ENCODE data around the gene EXOSC5. TPM values are rescaled to one million over a fixed set of nuclear protein-coding genes. Genes with fewer than 3 reads are reported as not detected.

The EXOSC5 gene
- total and polyA plus RNA-seq, 9 of the 15 experiments (the other 6 are each of a cell fraction or from before 2014, with no cell fraction given) = 10.9 to 75.5 (median 37.8) TPM

GRCh38 chr19:41439441-41440222 is 42.5 kb upstream of the EXOSC5 start, which contains the start of gene DMAC2 (continued):
- no peak for TF ChIP-seq MITF (IDR thresholded peaks at IDR 0.05)
- TF ChIP-seq PCBP1 (IDR thresholded peaks at IDR 0.05; ENCODE audit: low read depth, low read length, poor library complexity, severe bottlenecking) = no peak
- TF ChIP-seq ZNF140 (CRISPR knock-in tag; IDR thresholded peaks at IDR 0.05) = no peak
- TF ChIP-seq SMAD1 (IDR thresholded peaks at IDR 0.05; ENCODE audit: low read depth, low read length, partially characterized antibody) = no peak
- TF ChIP-seq NCOR1 (IDR thresholded peaks at IDR 0.05) = no peak
- TF ChIP-seq KDM5B (IDR thresholded peaks at IDR 0.05; ENCODE audit: insufficient replicate concordance, low read depth, low read length) = peak; percentile 72
- TF ChIP-seq NFIX (CRISPR knock-in tag; IDR thresholded peaks at IDR 0.05; ENCODE audit: low read depth) = no peak
- no peak for TF ChIP-seq EZH2 (IDR thresholded peaks at IDR 0.05; ENCODE audit: borderline replicate concordance, low read depth, low read length)
- TF ChIP-seq HMGXB4 (CRISPR knock-in tag; IDR thresholded peaks at IDR 0.05) = 0 out of 2 replicates have a peak, but pooled peaks have one; percentile 49
- 0 out of 2 replicates have a peak, but pooled peaks have one; percentile 33 for TF ChIP-seq DPF2 (IDR thresholded peaks at IDR 0.05)
- peak; percentile 85 for TF ChIP-seq ATF7 (IDR thresholded peaks at IDR 0.05)
- peak; percentile 25; the same call in 1 of the 2 replicates for TF ChIP-seq NFIC (IDR thresholded peaks at IDR 0.05)
- no peak for TF ChIP-seq HDAC3 (IDR thresholded peaks at IDR 0.05; ENCODE audit: borderline replicate concordance, partially characterized antibody)
- TF ChIP-seq CCNT2 (IDR thresholded peaks at IDR 0.05; ENCODE audit: borderline replicate concordance, extremely low read depth, insufficient read length, low read depth, low read length) = no peak
- TF ChIP-seq TOE1 (IDR thresholded peaks at IDR 0.05; ENCODE audit: borderline replicate concordance) = peak; percentile 76; the same call in 1 of the 2 replicates
- TF ChIP-seq TOE1 (CRISPR knock-in tag; IDR thresholded peaks at IDR 0.05; ENCODE audit: borderline replicate concordance, low read depth) = no peak
- no peak for TF ChIP-seq NFYB (IDR thresholded peaks at IDR 0.05; ENCODE audit: extremely low read depth, insufficient read length)
- no peak for TF ChIP-seq MTA2 (IDR thresholded peaks at IDR 0.05; ENCODE audit: low read depth)
- no peak for TF ChIP-seq HOXB6 (CRISPR knock-in tag; IDR thresholded peaks at IDR 0.05; ENCODE audit: borderline replicate concordance)
- TF ChIP-seq HNRNPL (IDR thresholded peaks at IDR 0.05; ENCODE audit: low read depth, low read length) = no peak
- no peak for TF ChIP-seq TFAM (CRISPR knock-in tag; conservative IDR thresholded peaks at IDR 0.05)
- TF ChIP-seq, protein P1, sequence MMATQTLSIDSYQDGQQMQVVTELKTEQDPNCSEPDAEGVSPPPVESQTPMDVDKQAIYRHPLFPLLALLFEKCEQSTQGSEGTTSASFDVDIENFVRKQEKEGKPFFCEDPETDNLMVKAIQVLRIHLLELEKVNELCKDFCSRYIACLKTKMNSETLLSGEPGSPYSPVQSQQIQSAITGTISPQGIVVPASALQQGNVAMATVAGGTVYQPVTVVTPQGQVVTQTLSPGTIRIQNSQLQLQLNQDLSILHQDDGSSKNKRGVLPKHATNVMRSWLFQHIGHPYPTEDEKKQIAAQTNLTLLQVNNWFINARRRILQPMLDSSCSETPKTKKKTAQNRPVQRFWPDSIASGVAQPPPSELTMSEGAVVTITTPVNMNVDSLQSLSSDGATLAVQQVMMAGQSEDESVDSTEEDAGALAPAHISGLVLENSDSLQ (IDR thresholded peaks at IDR 0.05) = peak; percentile 91
